ENCODE measurements around the gene FAM174B.

DNA sequence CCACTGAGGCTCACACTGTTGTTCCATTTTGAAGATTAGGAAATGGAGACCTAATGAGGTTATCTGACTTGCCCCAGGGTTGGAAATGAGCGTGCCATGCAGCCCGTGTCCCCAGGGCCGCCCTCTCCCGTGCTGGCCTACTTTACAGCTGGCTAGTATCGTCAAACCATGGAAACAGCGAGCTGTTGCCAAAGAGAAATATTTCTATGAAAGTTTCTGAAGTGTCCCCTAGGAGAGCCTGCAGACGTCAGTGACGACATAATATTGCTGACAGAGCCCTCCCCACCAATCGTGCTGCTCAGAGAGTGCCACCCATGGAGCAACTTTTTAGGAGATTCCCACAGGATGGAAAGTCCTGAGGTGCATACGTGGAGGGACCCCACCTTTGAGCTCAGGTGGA lies 11.2 kb upstream of the FAM174B start:
- TF ChIP-seq EP300 (IDR thresholded peaks at IDR 0.05; ENCODE audit: borderline replicate concordance) (no peak), TEAD4 (IDR thresholded peaks at IDR 0.05) (no peak), YY1 (IDR thresholded peaks at IDR 0.05; ENCODE audit: low read depth) (no peak), CREB1 (IDR thresholded peaks at IDR 0.05; ENCODE audit: low read depth) (no peak), RAD21 (IDR thresholded peaks at IDR 0.05; ENCODE audit: low read depth) (no peak), TAF1 (IDR thresholded peaks at IDR 0.05; ENCODE audit: low read depth) (no peak), TCF12 (IDR thresholded peaks at IDR 0.05; ENCODE audit: low read depth) (no peak), CEBPB (IDR thresholded peaks at IDR 0.05) (no peak), FOXM1 (IDR thresholded peaks at IDR 0.05; ENCODE audit: borderline replicate concordance, low read depth) (no peak), ZBTB7A (IDR thresholded peaks at IDR 0.05; ENCODE audit: low read depth) (no peak)
- TF ChIP-seq, protein P1, sequence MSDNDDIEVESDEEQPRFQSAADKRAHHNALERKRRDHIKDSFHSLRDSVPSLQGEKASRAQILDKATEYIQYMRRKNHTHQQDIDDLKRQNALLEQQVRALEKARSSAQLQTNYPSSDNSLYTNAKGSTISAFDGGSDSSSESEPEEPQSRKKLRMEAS (IDR thresholded peaks at IDR 0.05), result no peak
- TF ChIP-seq, protein P2, sequence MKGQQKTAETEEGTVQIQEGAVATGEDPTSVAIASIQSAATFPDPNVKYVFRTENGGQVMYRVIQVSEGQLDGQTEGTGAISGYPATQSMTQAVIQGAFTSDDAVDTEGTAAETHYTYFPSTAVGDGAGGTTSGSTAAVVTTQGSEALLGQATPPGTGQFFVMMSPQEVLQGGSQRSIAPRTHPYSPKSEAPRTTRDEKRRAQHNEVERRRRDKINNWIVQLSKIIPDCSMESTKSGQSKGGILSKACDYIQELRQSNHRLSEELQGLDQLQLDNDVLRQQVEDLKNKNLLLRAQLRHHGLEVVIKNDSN (IDR thresholded peaks at IDR 0.05), result no peak
- TF ChIP-seq, protein P3, sequence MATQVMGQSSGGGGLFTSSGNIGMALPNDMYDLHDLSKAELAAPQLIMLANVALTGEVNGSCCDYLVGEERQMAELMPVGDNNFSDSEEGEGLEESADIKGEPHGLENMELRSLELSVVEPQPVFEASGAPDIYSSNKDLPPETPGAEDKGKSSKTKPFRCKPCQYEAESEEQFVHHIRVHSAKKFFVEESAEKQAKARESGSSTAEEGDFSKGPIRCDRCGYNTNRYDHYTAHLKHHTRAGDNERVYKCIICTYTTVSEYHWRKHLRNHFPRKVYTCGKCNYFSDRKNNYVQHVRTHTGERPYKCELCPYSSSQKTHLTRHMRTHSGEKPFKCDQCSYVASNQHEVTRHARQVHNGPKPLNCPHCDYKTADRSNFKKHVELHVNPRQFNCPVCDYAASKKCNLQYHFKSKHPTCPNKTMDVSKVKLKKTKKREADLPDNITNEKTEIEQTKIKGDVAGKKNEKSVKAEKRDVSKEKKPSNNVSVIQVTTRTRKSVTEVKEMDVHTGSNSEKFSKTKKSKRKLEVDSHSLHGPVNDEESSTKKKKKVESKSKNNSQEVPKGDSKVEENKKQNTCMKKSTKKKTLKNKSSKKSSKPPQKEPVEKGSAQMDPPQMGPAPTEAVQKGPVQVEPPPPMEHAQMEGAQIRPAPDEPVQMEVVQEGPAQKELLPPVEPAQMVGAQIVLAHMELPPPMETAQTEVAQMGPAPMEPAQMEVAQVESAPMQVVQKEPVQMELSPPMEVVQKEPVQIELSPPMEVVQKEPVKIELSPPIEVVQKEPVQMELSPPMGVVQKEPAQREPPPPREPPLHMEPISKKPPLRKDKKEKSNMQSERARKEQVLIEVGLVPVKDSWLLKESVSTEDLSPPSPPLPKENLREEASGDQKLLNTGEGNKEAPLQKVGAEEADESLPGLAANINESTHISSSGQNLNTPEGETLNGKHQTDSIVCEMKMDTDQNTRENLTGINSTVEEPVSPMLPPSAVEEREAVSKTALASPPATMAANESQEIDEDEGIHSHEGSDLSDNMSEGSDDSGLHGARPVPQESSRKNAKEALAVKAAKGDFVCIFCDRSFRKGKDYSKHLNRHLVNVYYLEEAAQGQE (IDR thresholded peaks at IDR 0.05; ENCODE audit: low read depth), result no peak

Measured in Ishikawa (cell line).